D721Med (cell line): Measurements from ENCODE around the gene ATP9A.
"Not testable (repeated sequence)": the region's sequence is repeated elsewhere in the genome, so short reads cannot be mapped to it uniquely, and the experiment has no call there.

Source experiments
- DNase-seq: peaks from one replicate; pipeline ENCODE4 v3.0.0; 2011; ENCODE audit warnings: low spot score; ENCODE audit not compliant: insufficient read length
- FAIRE-seq: peaks from 2 replicates; lab custom pipeline; 2011; peaks lifted over from hg19 to GRCh38; lab: Jason Lieb, UNC
- TF ChIP-seq, protein P1 (sequence below): IDR thresholded peaks from 2 replicates; pipeline ENCODE4 v1.5.1; 2012; ENCODE audit warnings: mild to moderate bottlenecking, control low read depth; ENCODE audit not compliant: insufficient read depth; ENCODE audit errors: missing control alignments

ATP9A gene

DNA sequence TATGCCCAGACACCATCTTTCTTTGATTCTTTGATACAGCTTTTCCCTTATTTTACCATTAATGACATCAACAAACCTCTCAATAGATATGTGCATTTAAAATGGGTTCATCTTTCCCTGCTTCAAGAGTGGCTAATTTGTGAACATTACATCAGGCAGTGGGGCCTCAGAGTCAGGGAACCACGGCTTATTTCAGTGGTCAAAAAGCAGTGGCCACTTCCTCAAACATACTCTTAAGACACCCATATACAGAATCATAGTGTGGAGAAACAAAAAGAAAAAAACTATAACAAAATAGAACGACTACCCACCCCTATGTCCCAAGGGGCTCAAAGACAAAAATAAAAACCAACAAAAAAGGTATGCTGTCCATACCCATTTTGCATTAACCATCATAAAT lies 21.2 kb upstream of the ATP9A start:
- FAIRE-seq: no peak
- no peak for DNase-seq
- TF ChIP-seq, protein P1, sequence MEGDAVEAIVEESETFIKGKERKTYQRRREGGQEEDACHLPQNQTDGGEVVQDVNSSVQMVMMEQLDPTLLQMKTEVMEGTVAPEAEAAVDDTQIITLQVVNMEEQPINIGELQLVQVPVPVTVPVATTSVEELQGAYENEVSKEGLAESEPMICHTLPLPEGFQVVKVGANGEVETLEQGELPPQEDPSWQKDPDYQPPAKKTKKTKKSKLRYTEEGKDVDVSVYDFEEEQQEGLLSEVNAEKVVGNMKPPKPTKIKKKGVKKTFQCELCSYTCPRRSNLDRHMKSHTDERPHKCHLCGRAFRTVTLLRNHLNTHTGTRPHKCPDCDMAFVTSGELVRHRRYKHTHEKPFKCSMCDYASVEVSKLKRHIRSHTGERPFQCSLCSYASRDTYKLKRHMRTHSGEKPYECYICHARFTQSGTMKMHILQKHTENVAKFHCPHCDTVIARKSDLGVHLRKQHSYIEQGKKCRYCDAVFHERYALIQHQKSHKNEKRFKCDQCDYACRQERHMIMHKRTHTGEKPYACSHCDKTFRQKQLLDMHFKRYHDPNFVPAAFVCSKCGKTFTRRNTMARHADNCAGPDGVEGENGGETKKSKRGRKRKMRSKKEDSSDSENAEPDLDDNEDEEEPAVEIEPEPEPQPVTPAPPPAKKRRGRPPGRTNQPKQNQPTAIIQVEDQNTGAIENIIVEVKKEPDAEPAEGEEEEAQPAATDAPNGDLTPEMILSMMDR: no peak

DNA sequence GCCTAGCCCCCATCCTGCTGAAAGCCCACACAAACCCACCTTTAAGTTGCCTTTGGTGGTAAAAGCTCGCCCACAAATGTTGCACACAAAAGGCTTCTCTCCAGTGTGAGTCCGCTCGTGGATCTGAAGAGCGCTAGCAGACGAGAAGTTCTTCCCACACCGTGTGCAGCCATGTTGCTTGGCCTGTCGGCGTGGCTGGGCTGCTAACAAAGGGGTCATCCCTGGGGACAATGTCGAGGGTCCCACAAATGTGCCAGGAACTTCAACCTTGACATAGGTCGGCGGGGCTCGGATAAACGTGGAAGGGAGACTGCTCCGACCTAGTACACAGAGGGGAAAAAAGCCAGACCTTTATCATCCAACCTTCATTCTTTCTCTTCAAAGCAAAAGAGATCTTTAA lies 20.6 kb upstream of the ATP9A start:
- DNase-seq (no peak), FAIRE-seq (no peak)
- TF ChIP-seq, protein P1: no peak

DNA sequence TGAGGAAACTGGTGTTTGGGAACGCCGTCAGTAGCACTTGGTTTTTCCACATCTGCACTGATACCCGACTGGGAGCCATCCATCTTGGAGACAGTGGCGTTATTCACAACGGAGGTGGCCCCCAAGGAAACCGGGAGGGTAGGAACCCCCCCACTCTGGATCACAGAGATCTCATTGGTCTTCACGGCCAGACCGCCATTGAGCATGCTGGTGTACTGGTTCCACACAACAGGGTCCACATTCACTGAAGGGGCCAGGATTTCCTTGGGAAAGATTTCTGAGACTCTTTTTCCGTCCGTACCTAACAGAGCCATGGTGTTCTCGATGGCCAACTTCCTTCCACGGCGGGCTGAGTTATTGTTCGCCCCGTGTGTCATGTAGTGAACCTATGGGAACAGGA lies 16.1 kb upstream of the ATP9A start:
- DNase-seq (no peak), FAIRE-seq (no peak)
- TF ChIP-seq, protein P1: no peak

DNA sequence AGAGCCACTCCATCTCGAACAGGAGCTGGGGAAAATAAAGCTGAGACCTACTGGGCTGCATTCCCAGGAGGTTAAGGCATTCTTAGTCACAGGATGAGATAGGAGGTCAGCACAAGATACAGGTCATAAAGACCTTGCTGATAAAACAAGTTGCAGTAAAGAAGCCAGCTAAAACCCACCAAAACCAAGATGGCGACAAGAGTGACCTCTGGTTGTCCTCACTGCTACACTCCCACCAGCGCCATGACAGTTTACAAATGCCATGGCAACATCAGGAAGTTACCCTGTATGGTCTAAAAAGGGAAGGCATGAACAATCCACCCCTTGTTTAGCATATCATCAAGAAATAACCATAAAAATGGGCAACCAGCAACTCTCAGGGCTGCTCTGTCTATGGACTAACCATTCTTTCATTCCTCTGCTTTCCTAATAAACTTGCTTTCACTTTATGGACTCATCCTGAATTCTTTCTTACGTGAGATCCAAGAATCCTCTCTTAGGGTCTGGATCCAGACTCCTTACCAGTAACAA lies 10.1 kb upstream of the ATP9A start:
- not testable (repeated sequence) for FAIRE-seq, DNase-seq

DNA sequence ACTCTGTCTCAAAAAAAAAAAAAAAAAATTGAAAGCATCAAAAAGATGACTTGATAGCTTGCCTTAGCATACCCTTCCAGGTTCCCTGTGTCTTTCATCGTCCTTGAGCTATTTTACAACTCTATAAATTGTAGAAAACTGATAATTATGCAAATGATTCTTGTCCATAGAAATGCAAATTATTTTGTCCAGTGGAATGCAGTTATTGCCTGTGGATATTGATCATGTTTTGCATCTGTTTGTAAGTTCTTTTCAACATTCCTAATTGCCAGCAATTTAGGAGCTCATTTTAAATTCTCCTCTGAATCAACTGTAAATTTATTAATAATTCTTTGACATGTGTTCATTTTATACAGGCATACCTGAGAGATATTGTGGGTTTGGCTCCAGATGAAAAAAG lies 7.1 kb upstream of the ATP9A start:
- TF ChIP-seq, protein P1: no peak
- DNase-seq (no peak), FAIRE-seq (no peak)

DNA sequence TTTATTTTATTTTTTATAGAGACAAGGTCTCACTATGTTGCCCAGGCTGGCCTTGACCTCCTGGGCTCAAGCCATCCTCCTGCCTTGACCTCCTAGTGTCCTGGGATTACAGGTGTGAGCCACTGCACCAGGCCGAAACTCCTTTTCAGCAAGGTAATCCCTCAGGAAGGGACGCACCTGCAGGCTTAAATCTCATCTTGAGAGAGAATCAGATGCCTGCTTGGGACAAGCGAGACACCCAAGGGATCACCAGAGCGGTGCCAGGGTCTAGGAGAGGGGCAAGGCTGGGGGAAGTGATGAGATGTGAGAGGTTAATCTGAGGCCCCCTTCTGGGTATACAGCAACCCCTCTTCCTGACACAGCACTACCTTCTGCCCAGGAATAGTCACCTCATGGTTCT lies 4.0 kb upstream of the ATP9A start:
- TF ChIP-seq, protein P1: no peak
- no peak for FAIRE-seq
- DNase-seq: no peak

DNA sequence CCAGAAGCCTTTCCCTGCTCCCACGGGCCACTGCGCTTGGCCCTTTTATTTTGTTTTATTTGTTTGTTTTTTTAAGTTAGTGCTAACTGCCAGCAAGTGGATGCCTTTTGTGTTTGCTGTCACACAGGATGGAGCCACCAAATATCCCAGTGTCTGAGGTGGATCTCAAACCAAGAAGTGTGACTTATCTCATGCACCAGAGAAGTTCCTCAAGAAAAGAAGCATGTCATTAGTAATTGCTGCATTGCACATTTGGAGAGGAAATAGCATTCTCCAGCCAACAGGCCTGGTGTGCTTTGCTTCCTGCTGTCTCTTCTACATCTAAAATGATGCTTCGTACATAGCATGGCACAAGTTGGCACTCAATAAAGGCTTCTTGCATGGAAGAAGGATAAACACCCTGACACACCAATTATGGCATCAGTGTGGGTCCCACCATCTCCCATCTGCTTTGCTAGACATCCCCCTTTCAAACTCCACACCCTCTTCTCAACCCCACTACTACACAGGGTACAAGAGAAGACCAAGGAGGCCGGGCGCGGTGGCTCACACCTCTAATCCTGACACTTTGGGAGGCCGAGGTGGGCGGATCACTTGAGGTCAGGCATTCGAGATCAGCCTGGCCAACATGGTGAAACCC lies 1.9 kb upstream of the ATP9A start:
- TF ChIP-seq, protein P1: no peak

More for the DNA sequence above, 1.9 kb upstream of the ATP9A start:
- FAIRE-seq (no peak), DNase-seq (no peak)
